Vagina (tissue), 2 donors: ENCODE data around the gene DCST2.
A peak's percentile ranks its signal among the peaks of the same experiment; 100 is the strongest.

ENCODE experiments used
- CTCF ChIP-seq, 3 experiments: fragments of 450-650 bp in 2 of 3; fragments of 200-600 bp in 1 of 3; sonication (generic) in 1 of 3; IDR thresholded peaks; one replicate each; pipeline ENCODE4 v1.5.1; 2017 to 2019; ENCODE audit warnings: antibody characterized with exemption in 3 of 3, mild to moderate bottlenecking in 2 of 3, moderate library complexity in 2 of 3
- POLR2AphosphoS5 ChIP-seq, 2 donors: sonication (generic); formaldehyde crosslinking; IDR thresholded peaks; one replicate each; pipeline ENCODE4 v1.9.0; 2017; ENCODE audit warnings: antibody characterized with exemption in 2 of 2, mild to moderate bottlenecking in 2 of 2, low read depth in 1 of 2; ENCODE audit not compliant: insufficient read depth in 1 of 2

- TF ChIP-seq CTCF (IDR thresholded peaks at IDR 0.05) (peak; percentile 97 to 98 (median 98)), POLR2AphosphoS5 (IDR thresholded peaks at IDR 0.05; ENCODE audit: insufficient read depth in 1 of 2, low read depth in 1 of 2) (peak in 1 of 2 donors; percentile 32)
These were observed 28.0 kb upstream of the DCST2 start for GRCh38 chr1:155061381-155062150.
